Measurements from ENCODE around the gene MAP4K4.
"Not testable (repeated sequence)": the region's sequence is repeated elsewhere in the genome, so short reads cannot be mapped to it uniquely, and the experiment has no call there.

The MAP4K4 gene

GRCh38 chr2:101881131-101881530 is 183.6 kb downstream of the MAP4K4 start:
- no peak for DNase-seq

GRCh38 chr2:101882769-101883307 is 185.3 kb downstream of the MAP4K4 start:
- no peak for DNase-seq

- no peak for DNase-seq
Observed at GRCh38 chr2:101883860-101884259, 186.4 kb downstream of the MAP4K4 start.

GRCh38 chr2:101884423-101884822 is 186.9 kb downstream of the MAP4K4 start:
- DNase-seq = no peak

GRCh38 chr2:101887328-101887727 is 189.8 kb downstream of the MAP4K4 start:
- no peak for DNase-seq

- no peak for DNase-seq
Observed at GRCh38 chr2:101889460-101890098, 192.1 kb downstream of the MAP4K4 start.

- no peak for DNase-seq
Observed at GRCh38 chr2:101892377-101892776, 194.9 kb downstream of the MAP4K4 start.

- no peak for DNase-seq
Observed at GRCh38 chr2:101893681-101894381, 196.3 kb downstream of the MAP4K4 start.

- DNase-seq = no peak
Observed at GRCh38 chr2:101895039-101895438, 197.5 kb downstream of the MAP4K4 start.

GRCh38 chr2:101895819-101896322 is 198.4 kb downstream of the MAP4K4 start:
- no peak for DNase-seq

- no peak for DNase-seq
Observed at GRCh38 chr2:101897301-101897700, 199.8 kb downstream of the MAP4K4 start.

GRCh38 chr2:101899265-101899664 is 201.8 kb downstream of the MAP4K4 start:
- no peak for DNase-seq

GRCh38 chr2:101899871-101900270 is 202.4 kb downstream of the MAP4K4 start:
- DNase-seq = no peak

- DNase-seq = no peak
Observed at GRCh38 chr2:101900375-101900774, 202.9 kb downstream of the MAP4K4 start.

GRCh38 chr2:101901241-101901640 is 203.7 kb downstream of the MAP4K4 start:
- DNase-seq = no peak

- no peak for DNase-seq
Observed at GRCh38 chr2:101902169-101902568, 204.7 kb downstream of the MAP4K4 start.

GRCh38 chr2:101904916-101905315 is 207.4 kb downstream of the MAP4K4 start:
- no peak for DNase-seq

GRCh38 chr2:101905746-101906336 is 208.3 kb downstream of the MAP4K4 start:
- DNase-seq = no peak

- DNase-seq = no peak
Observed at GRCh38 chr2:101909760-101910159, 212.3 kb downstream of the MAP4K4 start.

GRCh38 chr2:101912545-101912944 is 215.0 kb downstream of the MAP4K4 start:
- DNase-seq = no peak

- DNase-seq = no peak
Observed at GRCh38 chr2:101921319-101921952, 223.9 kb downstream of the MAP4K4 start.

GRCh38 chr2:101921953-101922325 is 224.4 kb downstream of the MAP4K4 start:
- no peak for DNase-seq

- not testable (repeated sequence) for DNase-seq
Observed at GRCh38 chr2:101924311-101924710, 226.8 kb downstream of the MAP4K4 start.

Data from activated gamma-delta T cell (primary cell).